Transverse colon (tissue), 3 donors: ENCODE data around the gene FBXO8.

Experiments used
- EP300 ChIP-seq: sonication (generic); formaldehyde crosslinking; IDR thresholded peaks from one replicate; pipeline ENCODE4 v1.6.1; 2017; ENCODE audit warnings: antibody characterized with exemption, low read depth
- POLR2A ChIP-seq: fragments of 450-650 bp; IDR thresholded peaks from one replicate; pipeline ENCODE4 v1.6.1; 2016; ENCODE audit warnings: antibody characterized with exemption, mild to moderate bottlenecking, moderate library complexity
- TF ChIP-seq, protein P1 (sequence below), 5 experiments: fragments of 200-600 bp in 3 of 5; fragments of 450-650 bp in 2 of 5; sonication (generic) in 3 of 5; IDR thresholded peaks; 1 replicate in 2 of 5; 2 replicates in 3 of 5; pipeline ENCODE4 v1.5.1; 2016 to 2017; ENCODE audit warnings: antibody characterized with exemption in 5 of 5, inconsistent platforms in 3 of 5, mild to moderate bottlenecking in 2 of 5, moderate library complexity in 1 of 5

GRCh38 chr4:174230680-174231079, 52.8 kb downstream of the FBXO8 start:
- TF ChIP-seq, protein P1, sequence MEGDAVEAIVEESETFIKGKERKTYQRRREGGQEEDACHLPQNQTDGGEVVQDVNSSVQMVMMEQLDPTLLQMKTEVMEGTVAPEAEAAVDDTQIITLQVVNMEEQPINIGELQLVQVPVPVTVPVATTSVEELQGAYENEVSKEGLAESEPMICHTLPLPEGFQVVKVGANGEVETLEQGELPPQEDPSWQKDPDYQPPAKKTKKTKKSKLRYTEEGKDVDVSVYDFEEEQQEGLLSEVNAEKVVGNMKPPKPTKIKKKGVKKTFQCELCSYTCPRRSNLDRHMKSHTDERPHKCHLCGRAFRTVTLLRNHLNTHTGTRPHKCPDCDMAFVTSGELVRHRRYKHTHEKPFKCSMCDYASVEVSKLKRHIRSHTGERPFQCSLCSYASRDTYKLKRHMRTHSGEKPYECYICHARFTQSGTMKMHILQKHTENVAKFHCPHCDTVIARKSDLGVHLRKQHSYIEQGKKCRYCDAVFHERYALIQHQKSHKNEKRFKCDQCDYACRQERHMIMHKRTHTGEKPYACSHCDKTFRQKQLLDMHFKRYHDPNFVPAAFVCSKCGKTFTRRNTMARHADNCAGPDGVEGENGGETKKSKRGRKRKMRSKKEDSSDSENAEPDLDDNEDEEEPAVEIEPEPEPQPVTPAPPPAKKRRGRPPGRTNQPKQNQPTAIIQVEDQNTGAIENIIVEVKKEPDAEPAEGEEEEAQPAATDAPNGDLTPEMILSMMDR (IDR thresholded peaks at IDR 0.05) = no peak
- no peak for TF ChIP-seq POLR2A
- TF ChIP-seq EP300 = no peak
